ENCODE measurements around the gene NPAS1.

The NPAS1 gene

GRCh38 chr19:47024502-47024901, 4.9 kb downstream of the NPAS1 start:
- no peak overlapping the region for H3K4me3 ChIP-seq (ENCODE audit: low read depth, low read length)
- DNase-seq (ENCODE audit: low read depth), result no peak
- no peak for TF ChIP-seq CTCF (conservative IDR thresholded peaks at IDR 0.05; ENCODE audit: low read depth, low read length)

GRCh38 chr19:47026156-47026555, 6.5 kb downstream of the NPAS1 start:
- H3K4me3 ChIP-seq (ENCODE audit: low read depth, low read length), result no peak overlapping the region
- no peak for TF ChIP-seq CTCF (conservative IDR thresholded peaks at IDR 0.05; ENCODE audit: low read depth, low read length)
- no peak for DNase-seq (ENCODE audit: low read depth)

- no peak for TF ChIP-seq CTCF (conservative IDR thresholded peaks at IDR 0.05; ENCODE audit: low read depth, low read length)
- DNase-seq (ENCODE audit: low read depth), result no peak
These were observed 7.3 kb downstream of the NPAS1 start for GRCh38 chr19:47026889-47027288.

GRCh38 chr19:47027586-47028088, 8.0 kb downstream of the NPAS1 start:
- no peak overlapping the region for H3K4me3 ChIP-seq (ENCODE audit: low read depth, low read length)
- no peak for DNase-seq (ENCODE audit: low read depth)
- TF ChIP-seq CTCF (conservative IDR thresholded peaks at IDR 0.05; ENCODE audit: low read depth, low read length), result no peak

More at GRCh38 chr19:47026889-47027288, 7.3 kb downstream of the NPAS1 start:
- H3K4me3 ChIP-seq (ENCODE audit: low read depth, low read length), result no peak overlapping the region

- H3K4me3 ChIP-seq (ENCODE audit: low read depth, low read length), result no peak overlapping the region
- no peak for TF ChIP-seq CTCF (conservative IDR thresholded peaks at IDR 0.05; ENCODE audit: low read depth, low read length)
- no peak for DNase-seq (ENCODE audit: low read depth)
These were observed 8.6 kb downstream of the NPAS1 start for GRCh38 chr19:47028195-47028601.

- TF ChIP-seq CTCF (conservative IDR thresholded peaks at IDR 0.05; ENCODE audit: low read depth, low read length), result peak; percentile 87
- peak; percentile 34 for DNase-seq (ENCODE audit: low read depth)
- no peak overlapping the region for H3K4me3 ChIP-seq (ENCODE audit: low read depth, low read length)
These were observed 12.7 kb downstream of the NPAS1 start for GRCh38 chr19:47032171-47032811.

Measured in choroid plexus epithelial cell (primary cell).